ENCODE results near the gene TEC.

The TEC gene

DNA sequence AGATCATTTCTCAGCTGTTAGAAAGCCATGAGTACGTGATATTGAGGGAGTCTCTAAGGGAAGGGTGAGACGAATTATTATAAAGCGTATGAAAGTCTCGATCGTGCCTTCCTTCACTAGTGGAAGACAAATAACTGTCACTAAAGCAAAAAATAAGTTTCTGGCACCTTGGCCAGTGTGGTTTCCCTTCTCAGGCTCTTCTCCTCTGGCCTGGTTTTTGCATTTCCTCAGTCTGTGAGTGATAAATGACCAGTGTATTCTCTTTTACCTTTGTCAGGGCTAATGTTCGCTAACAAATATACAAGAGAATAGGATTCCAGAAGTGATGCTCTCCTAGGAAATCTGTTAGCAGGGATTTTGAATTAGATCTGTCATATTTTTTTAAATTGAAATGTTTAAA, 155.2 kb downstream of the TEC start:
- DNase-seq: no peak

DNA sequence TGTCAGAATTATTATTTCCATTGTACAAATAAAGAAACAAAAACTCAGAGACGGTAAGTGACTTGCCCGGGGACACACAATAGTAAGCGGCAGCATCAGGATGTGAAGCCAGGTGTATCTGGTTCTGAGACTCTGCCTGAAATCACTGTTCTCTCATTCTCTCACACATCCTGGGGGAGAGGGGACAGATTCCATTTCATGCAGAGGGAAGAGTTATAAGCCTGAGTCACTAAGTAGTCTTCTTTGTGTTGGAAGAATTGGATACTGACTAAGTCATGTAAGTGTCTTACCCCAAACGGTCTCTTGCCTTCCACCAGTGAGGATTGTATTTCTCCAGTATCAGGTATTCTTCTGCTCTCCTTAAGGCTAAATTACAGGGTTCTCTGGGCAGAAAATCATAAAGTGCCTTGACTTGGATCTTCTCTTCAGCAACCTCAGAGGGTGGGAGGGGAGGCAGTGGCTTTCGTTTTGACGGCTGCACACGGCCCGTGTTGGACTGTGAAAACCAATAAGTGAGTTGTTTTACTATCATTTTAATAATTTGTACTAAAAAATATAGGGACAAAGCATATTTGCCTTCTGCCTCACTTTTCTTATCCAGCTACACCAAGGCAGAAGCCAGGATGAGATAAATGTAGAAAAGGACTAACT, 157.5 kb downstream of the TEC start:
- no peak for DNase-seq

- no peak for DNase-seq
Measured at GRCh38 chr4:48110452-48110978, 159.1 kb downstream of the TEC start.

DNA sequence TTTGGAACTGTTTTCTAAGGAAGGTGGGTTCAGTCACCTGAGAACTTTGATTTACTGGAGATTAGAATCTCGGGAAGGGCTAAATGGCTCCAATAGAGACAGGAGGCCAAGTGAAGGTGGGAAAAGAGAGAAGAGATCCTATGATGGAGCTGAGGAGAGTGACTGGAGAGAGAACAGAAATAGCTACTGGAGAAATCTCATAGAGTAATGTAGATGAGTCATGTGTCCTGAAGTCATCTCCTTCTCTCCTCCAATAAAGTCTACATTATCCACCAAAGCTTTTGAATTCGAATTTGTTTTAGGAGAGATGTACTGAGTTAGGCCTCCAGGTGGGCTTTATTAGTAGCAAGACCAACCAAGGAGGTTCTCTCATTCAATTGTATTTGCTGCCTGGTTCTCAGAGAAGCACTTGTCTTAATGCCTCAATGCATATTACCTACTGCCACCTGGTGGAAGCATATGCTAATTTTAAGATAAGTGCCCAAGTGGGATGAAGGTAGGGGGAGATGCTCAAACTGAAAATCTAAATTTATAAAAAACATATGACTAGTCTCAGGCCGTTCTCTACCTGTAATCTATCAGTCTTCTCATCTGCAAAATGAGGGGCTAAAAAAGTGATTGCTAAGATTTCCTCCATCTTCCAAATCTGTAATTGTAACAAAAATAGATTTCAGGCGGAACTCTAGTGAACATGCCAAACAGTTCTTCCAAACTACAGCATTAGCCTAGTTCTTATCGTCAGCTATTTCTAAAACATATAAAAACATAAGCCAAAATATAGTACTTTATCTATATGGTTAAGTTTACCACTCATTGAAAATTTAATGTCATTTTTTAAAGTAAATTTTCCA, 160.0 kb downstream of the TEC start:
- DNase-seq: peak; percentile 24

DNA sequence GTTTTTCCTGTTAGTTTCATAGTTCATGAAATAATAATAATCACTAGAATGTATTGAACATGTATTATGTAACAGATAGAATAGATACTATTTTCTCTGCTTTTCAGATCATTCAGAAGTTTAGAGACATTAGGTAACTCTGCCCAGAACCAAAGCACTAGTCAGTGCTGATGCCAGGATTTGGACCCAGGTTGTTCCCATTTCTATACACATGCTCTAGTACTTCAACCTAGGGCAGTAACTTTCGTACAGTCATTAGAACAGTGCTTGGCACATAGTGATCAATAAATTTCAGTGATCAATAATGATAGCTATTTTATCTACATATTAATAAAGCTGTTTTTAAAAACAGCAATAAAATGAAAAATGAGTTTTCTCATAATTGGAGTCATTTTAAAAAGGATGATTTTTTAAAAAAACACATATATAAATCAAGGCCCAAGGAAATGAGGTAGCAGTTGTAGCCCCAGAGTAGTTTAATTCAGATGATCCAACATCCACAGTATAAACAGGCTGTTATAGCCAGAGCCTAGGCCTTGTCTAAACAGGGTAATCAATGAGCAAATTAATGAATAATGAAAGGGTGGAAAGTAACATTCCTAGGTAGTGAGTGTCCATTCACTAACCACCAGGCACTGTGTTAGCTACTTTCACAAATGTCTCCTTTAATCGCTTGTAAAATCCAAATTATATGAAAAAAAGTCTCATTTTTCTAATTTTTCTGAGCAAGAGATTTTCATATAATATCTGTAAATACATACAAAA, 161.1 kb downstream of the TEC start:
- no peak for DNase-seq

DNA sequence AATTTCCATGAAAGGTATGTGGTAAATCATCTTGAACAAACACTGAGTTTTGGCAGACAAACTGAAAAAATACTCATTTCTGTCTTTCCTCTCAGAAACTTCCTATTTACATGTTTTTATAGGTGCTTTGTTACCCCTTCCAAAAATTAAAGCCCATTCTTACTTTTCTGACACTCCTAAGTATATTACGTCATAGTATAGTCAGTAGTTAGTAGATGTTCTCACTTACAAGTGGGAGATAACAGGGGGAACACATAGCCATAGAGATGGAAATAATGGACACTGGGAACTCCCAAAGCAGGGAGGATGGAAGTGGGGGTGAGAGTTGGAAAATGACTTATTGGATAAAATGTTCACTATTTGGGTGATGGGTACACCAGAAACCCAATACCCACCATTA, 164.4 kb downstream of the TEC start:
- DNase-seq: no peak

GRCh38 chr4:48103483-48104139, 166.0 kb downstream of the TEC start:
- no peak for DNase-seq

GRCh38 chr4:48102303-48102702, 167.3 kb downstream of the TEC start:
- no peak for DNase-seq

GRCh38 chr4:48100256-48100655, 169.4 kb downstream of the TEC start:
- DNase-seq: no peak

GRCh38 chr4:48095441-48095840, 174.2 kb downstream of the TEC start:
- no peak for DNase-seq

- DNase-seq: no peak
Measured at GRCh38 chr4:48093991-48094416, 175.6 kb downstream of the TEC start.

DNA sequence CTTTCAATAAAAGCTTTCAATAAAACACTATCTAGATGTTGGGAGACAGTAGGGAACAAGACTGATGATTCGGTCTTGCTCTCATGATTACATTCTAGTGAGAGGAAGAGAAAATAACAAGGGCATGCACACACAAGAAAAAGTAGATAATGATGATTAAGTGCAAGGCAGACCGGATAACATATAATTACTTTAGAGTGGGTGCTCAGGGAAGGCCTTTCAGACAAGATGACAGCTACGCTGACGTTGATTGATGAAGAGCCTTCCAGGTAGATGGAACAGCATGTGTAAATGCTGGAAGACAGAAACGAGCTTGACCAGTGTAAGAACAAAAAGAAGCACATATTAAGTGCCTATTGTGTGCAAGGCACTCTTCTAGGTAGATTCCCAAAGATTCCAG, 179.0 kb downstream of the TEC start:
- DNase-seq: no peak

DNA sequence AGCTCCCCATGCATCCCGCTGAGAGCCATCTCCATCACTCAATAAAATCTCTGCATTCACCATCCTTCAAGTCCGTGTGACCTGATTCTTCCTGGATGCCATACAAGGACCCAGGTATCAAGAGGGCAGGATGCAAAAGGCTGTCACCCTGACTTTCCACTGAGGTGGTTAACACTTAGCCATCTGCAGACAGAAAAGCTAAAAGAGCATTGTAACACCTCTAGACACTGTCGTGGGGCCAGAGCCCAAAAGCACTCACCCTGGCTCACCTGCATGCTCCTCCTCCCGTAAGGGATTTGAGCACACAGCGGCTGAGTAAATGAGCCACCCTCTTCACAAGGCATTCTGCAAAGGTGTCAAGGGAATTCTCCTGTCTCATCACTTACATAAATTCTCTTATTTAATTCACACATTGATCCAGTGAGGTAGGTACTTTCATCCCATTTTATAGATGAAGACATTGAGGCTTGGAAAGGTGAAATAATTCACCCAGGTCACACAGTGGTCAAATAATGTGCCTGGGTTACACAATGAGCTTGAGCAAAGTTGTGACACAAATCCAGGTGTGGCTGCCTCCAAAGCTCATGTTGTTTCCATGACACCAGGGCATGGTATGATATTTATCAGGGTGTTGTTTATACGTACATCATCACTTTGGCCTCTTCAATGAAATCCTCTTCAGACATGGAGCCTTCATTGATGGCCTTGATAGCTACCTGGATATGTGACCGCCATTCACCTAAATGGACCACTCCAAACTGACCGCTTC, 183.6 kb downstream of the TEC start:
- no peak for DNase-seq
